NB4 (cell line): ENCODE results near the gene DNAH17.

Experiments used
- DNase-seq: peaks from one replicate; pipeline ENCODE4 v3.0.0; 2010; ENCODE audit warnings: low read depth
- H3K4me3 ChIP-seq: one replicate; pipeline ENCODE4 v1.5.1; 2011; ENCODE audit warnings: mild to moderate bottlenecking, low read depth, low read length, moderate library complexity
- CTCF ChIP-seq: IDR thresholded peaks from one replicate; pipeline ENCODE4 v1.5.1; 2012; ENCODE audit warnings: low read depth, low read length
- MAX ChIP-seq: IDR thresholded peaks from 2 replicates; pipeline ENCODE4 v1.6.1; 2011; ENCODE audit warnings: low read depth, low read length
- MYC ChIP-seq: IDR thresholded peaks from 2 replicates; pipeline ENCODE4 v1.6.1; 2011; ENCODE audit warnings: low read depth, low read length
- POLR2A ChIP-seq: IDR thresholded peaks from 2 replicates; pipeline ENCODE4 v1.6.1; 2011; ENCODE audit warnings: mild to moderate bottlenecking; ENCODE audit not compliant: insufficient read length; ENCODE audit errors: extremely low read depth

The DNAH17 gene

GRCh38 chr17:78396441-78397337, 180.5 kb downstream of the DNAH17 start:
- no peak for TF ChIP-seq CTCF
- no peak overlapping the region for H3K4me3 ChIP-seq
- DNase-seq: no peak

GRCh38 chr17:78395155-78395554, 182.0 kb downstream of the DNAH17 start:
- DNase-seq: no peak
- TF ChIP-seq POLR2A (no peak), MYC (no peak), CTCF (no peak), MAX (no peak)

GRCh38 chr17:78394209-78394608, 183.0 kb downstream of the DNAH17 start:
- no peak for TF ChIP-seq POLR2A
- no peak for DNase-seq
- no peak overlapping the region for H3K4me3 ChIP-seq

More at GRCh38 chr17:78395155-78395554, 182.0 kb downstream of the DNAH17 start:
- no peak overlapping the region for H3K4me3 ChIP-seq

- no peak for DNase-seq
- no peak for TF ChIP-seq CTCF
- no peak overlapping the region for H3K4me3 ChIP-seq
Measured at GRCh38 chr17:78393575-78393974, 183.6 kb downstream of the DNAH17 start.

- no peak overlapping the region for H3K4me3 ChIP-seq
- TF ChIP-seq POLR2A (no peak), MYC (no peak), MAX (no peak), CTCF (no peak)
Measured at GRCh38 chr17:78392295-78392694, 184.9 kb downstream of the DNAH17 start.

GRCh38 chr17:78391843-78392242, 185.4 kb downstream of the DNAH17 start:
- no peak overlapping the region for H3K4me3 ChIP-seq
- TF ChIP-seq MYC (no peak), MAX (no peak), POLR2A (no peak), CTCF (no peak)
- DNase-seq: no peak

More at GRCh38 chr17:78392295-78392694, 184.9 kb downstream of the DNAH17 start:
- no peak for DNase-seq
